ENCODE data around the gene ATG2A.

ATG2A gene

DNA sequence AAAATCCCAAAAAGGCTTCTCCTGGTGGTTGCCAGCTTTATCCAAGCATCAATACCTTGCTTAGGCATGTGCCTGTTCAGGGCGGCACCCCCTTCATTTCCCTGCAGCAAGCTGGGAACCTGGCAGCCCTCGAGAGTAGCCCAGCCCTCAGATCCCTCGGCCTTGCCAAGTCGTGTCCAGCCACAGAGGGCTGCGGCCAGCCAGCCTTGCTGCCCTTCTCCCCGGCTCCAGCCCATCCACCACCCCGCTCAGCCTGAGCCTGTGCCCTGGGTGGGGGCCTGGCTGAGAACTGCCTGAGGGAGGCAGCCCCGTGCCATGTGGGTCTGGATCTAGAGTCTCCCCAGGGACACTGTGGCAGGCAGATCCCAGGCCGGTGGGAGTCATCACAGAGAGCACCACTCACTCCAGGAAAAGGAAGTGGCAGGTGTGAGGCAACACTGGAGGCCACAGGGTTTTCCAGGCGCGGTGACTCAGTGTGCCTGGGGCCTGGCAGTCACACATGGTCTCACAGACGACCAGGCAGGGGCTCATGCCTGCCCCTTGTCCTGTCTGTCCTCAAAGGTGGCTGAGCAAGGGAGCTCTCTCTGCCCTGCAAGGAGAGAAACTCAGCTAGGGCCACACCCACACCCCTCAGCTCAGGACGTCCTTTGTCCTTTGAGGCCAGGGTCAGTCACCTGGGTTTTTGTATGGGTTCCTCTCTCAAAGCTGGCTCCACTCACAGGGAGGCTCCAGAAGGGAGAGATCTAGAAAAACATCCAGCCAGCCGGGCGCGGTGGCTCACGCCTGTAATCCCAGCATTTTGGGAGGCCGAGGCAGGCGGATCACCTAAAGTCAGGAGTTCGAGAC, 60.4 kb downstream of the ATG2A start:
- TF ChIP-seq GABPA (IDR thresholded peaks at IDR 0.05; ENCODE audit: low read depth) (peak; percentile 58), SPI1 (IDR thresholded peaks at IDR 0.05; ENCODE audit: borderline replicate concordance, low read depth) (peak; percentile 93), POLR2AphosphoS5 (IDR thresholded peaks at IDR 0.05; ENCODE audit: low read depth) (peak; percentile 93)
- TF ChIP-seq, protein P1, sequence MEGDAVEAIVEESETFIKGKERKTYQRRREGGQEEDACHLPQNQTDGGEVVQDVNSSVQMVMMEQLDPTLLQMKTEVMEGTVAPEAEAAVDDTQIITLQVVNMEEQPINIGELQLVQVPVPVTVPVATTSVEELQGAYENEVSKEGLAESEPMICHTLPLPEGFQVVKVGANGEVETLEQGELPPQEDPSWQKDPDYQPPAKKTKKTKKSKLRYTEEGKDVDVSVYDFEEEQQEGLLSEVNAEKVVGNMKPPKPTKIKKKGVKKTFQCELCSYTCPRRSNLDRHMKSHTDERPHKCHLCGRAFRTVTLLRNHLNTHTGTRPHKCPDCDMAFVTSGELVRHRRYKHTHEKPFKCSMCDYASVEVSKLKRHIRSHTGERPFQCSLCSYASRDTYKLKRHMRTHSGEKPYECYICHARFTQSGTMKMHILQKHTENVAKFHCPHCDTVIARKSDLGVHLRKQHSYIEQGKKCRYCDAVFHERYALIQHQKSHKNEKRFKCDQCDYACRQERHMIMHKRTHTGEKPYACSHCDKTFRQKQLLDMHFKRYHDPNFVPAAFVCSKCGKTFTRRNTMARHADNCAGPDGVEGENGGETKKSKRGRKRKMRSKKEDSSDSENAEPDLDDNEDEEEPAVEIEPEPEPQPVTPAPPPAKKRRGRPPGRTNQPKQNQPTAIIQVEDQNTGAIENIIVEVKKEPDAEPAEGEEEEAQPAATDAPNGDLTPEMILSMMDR (IDR thresholded peaks at IDR 0.05; ENCODE audit: insufficient read depth, low read length) = no peak
- TF ChIP-seq, protein P2, sequence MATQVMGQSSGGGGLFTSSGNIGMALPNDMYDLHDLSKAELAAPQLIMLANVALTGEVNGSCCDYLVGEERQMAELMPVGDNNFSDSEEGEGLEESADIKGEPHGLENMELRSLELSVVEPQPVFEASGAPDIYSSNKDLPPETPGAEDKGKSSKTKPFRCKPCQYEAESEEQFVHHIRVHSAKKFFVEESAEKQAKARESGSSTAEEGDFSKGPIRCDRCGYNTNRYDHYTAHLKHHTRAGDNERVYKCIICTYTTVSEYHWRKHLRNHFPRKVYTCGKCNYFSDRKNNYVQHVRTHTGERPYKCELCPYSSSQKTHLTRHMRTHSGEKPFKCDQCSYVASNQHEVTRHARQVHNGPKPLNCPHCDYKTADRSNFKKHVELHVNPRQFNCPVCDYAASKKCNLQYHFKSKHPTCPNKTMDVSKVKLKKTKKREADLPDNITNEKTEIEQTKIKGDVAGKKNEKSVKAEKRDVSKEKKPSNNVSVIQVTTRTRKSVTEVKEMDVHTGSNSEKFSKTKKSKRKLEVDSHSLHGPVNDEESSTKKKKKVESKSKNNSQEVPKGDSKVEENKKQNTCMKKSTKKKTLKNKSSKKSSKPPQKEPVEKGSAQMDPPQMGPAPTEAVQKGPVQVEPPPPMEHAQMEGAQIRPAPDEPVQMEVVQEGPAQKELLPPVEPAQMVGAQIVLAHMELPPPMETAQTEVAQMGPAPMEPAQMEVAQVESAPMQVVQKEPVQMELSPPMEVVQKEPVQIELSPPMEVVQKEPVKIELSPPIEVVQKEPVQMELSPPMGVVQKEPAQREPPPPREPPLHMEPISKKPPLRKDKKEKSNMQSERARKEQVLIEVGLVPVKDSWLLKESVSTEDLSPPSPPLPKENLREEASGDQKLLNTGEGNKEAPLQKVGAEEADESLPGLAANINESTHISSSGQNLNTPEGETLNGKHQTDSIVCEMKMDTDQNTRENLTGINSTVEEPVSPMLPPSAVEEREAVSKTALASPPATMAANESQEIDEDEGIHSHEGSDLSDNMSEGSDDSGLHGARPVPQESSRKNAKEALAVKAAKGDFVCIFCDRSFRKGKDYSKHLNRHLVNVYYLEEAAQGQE (IDR thresholded peaks at IDR 0.05; ENCODE audit: insufficient replicate concordance, low read depth) = no peak
- DNase-seq (ENCODE audit: low read depth in 1 of 2, low spot score in 1 of 2) = peak; percentile 96 to 97
- Histone ChIP-seq H3K4me3 (replicated peaks; ENCODE audit: insufficient read depth, low read length) (no peak overlapping the region), H3K27me3 (ENCODE audit: insufficient read depth, poor library complexity, severe bottlenecking) (no peaks in the 10 kb centered on the region), H3K27ac (replicated peaks) (peak overlapping the region; percentile 94)

DNA sequence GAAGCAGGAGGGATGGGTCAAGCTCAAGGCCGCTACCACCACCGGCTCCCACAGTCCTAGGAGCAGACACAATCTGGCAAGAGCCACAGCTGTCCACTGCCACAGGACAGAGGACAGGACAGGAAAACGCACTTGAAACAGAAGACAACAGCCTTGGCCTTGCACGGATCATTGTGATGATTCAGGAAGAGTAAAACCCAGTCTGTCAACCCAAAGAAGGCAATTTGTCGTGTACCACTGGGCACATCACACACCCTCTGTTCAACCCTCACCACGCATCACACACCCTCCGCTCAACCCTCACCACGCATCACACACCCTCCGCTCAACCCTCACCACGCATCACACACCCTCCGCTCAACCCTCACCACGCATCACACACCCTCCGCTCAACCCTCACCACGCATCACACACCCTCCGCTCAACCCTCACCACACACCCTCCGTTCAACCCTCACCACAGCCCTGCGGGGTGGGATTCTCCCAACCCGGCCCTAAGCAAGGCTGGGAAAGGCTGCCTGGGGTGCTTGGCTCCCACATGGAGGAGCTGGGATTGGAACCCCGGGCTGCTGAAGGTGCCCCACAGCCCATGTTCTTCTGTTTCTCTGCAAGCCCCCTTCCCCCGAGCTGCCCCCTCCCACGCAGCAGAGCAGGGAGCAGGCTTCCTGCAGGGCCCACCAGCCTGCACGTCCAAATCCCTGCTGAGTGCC, 61.3 kb downstream of the ATG2A start:
- Histone ChIP-seq H3K27me3 (ENCODE audit: insufficient read depth, poor library complexity, severe bottlenecking) (no peaks in the 10 kb centered on the region), H3K4me3 (replicated peaks; ENCODE audit: insufficient read depth, low read length) (no peak overlapping the region), H3K27ac (replicated peaks) (peak overlapping the region; percentile 94)
- DNase-seq (ENCODE audit: low read depth in 1 of 2, low spot score in 1 of 2) = no peak
- TF ChIP-seq, protein P2 (IDR thresholded peaks at IDR 0.05; ENCODE audit: insufficient replicate concordance, low read depth) = no peak
- TF ChIP-seq, protein P1 (IDR thresholded peaks at IDR 0.05; ENCODE audit: insufficient read depth, low read length) = no peak
- TF ChIP-seq SPI1 (IDR thresholded peaks at IDR 0.05; ENCODE audit: borderline replicate concordance, low read depth) (no peak), GABPA (IDR thresholded peaks at IDR 0.05; ENCODE audit: low read depth) (no peak), POLR2AphosphoS5 (IDR thresholded peaks at IDR 0.05; ENCODE audit: low read depth) (no peak)

DNA sequence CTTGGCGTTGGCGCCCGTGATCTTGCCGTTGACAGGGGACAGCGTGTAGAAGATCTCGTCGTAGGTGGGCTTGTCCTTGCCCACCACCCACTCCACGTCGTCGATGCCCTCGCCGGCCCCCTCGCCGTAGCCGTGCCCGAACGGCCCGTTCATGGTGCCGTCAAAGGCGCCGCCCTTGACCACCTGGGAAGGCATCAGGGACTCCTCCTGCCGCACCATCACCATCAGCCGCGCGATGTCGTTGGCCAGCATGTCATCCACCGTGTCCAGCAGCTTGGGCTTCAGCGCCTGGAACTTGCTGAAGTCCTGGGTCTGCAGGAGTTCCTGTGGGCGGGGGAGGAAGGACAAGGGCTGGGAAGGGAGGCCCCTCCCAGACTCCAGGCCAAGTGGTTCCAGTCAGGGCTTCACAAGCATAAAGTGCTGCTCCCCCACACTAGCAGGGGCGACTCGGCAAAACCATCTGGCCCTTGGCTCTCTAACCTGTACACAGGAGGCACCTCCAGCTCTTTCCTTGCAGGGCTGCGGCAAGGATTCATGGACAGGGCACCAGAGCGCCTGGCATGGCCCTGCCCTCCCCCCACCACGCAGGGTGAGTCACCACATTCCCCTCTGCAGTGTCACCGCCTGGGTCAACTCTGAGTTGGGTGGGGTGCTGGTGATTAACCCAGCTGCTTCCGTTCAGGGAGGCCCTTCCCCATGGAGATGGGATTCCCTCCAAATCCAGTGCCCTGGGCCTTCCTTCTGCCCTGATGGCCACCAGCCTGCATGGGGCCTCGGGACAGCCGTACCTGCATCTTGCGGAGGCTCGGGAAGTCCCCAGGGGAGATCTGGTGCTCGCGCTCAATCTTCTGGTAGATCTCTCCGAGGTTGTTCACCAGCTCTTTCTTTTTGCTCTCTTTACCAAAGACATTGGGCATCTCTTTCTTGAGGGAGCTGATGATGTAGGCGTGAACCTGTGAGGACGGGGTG, 62.2 kb downstream of the ATG2A start:
- no peaks in the 10 kb centered on the region for H3K27me3 ChIP-seq (ENCODE audit: insufficient read depth, poor library complexity, severe bottlenecking)
- TF ChIP-seq POLR2AphosphoS5 (IDR thresholded peaks at IDR 0.05; ENCODE audit: low read depth) (no peak; the same call in 1 of the 2 replicates), GABPA (IDR thresholded peaks at IDR 0.05; ENCODE audit: low read depth) (no peak), SPI1 (IDR thresholded peaks at IDR 0.05; ENCODE audit: borderline replicate concordance, low read depth) (no peak)
- TF ChIP-seq, protein P2 (IDR thresholded peaks at IDR 0.05; ENCODE audit: insufficient replicate concordance, low read depth) = no peak
- TF ChIP-seq, protein P1 (IDR thresholded peaks at IDR 0.05; ENCODE audit: insufficient read depth, low read length) = no peak
- H3K27ac ChIP-seq (replicated peaks) = no peak overlapping the region
- no peak overlapping the region for H3K4me3 ChIP-seq (replicated peaks; ENCODE audit: insufficient read depth, low read length)
- no peak for DNase-seq (ENCODE audit: low read depth in 1 of 2, low spot score in 1 of 2)

Data from HL-60 (cell line).